SH-SY5Y (cell line): Measurements from ENCODE around the gene RBMS3.

Experiments used
- GATA2 ChIP-seq: IDR thresholded peaks from 2 replicates; pipeline ENCODE4 v1.6.1; 2011; ENCODE audit warnings: mild to moderate bottlenecking, low read depth, low read length
- GATA3 ChIP-seq: IDR thresholded peaks from 2 replicates; pipeline ENCODE4 v1.6.1; 2011; ENCODE audit warnings: low read depth, mild to moderate bottlenecking, low read length, moderate library complexity

DNA sequence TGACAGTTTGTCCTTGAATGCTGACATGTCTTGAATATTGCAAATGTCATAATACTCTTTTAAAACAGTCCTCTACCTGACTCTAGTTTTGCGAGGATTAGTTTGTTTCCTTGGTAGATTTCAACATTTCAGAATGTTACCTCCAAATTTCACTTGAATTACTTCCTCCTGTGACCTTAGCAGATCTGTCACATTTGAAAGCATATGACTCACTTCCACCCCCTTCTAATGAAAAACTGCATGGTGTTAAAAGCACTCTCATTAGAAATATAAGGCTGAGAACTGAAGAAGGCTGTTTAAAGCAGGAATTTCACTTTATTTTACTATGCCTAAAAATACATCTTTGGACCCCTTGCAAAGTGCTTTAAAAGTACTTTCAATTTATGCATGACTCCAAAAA lies 726.8 kb downstream of the RBMS3 start:
- TF ChIP-seq GATA2 (no peak), GATA3 (no peak)
